ENCODE measurements around the gene PLN. TPM values are rescaled to one million over a fixed set of nuclear protein-coding genes. Genes with fewer than 3 reads are reported as not detected.
A peak's percentile ranks its signal among the peaks of the same experiment; 100 is the strongest.

The PLN gene
- total RNA-seq, 4 donors from 2014 or later: 32.6 to 52.0 (median 47.1) TPM

GRCh38 chr6:118580585-118581419 lies 32.7 kb downstream of the PLN start:
- Histone ChIP-seq H3K4me3 (no peak overlapping the region), H3K27ac (no peak overlapping the region), H3K9me3 (peaks cover 6 to 13% of the 10 kb centered on the region in 2 donors), H3K27me3 (no peaks in the 10 kb centered on the region), H3K4me1 (peaks cover 0 to 7% (median 2%) of the 10 kb centered on the region in 4 donors), H3K36me3 (no peaks in the 10 kb centered on the region)
- TF ChIP-seq CTCF (IDR thresholded peaks at IDR 0.05) (peak; percentile 67 to 76 (median 73)), EP300 (IDR thresholded peaks at IDR 0.05; ENCODE audit: low read depth) (no peak), POLR2AphosphoS5 (IDR thresholded peaks at IDR 0.05) (no peak), POLR2A (IDR thresholded peaks at IDR 0.05) (no peak)
- DNase-seq: no peak
- in situ Hi-C loops (cut with MboI; ENCODE audit: low pct_ligation_motif_present in 1 of 4, low pct_unique_long_range_greater_than_20kb in 1 of 4, low sequenced_read_pairs in 3 of 4) (no loop called here), intact Hi-C loops (cut with DNase I; ENCODE audit: low total_unique reads) (loop anchor here (5.0 kb wide), 1 partner anchor 294 kb away; no protein-coding TSS in a partner anchor)
- 54% methylated on average over 10 of the region's 10 CpGs; no CpG with 5 or more reads in 1 of the 2 donors for WGBS, 2 donors (ENCODE audit: low coverage in 1 of 2)

GRCh38 chr6:118581489-118581959 lies 33.4 kb downstream of the PLN start:
- Histone ChIP-seq H3K4me3 (no peak overlapping the region), H3K27me3 (no peaks in the 10 kb centered on the region), H3K27ac (no peak overlapping the region), H3K36me3 (no peaks in the 10 kb centered on the region), H3K4me1 (peaks cover 0 to 14% (median 4%) of the 10 kb centered on the region in 4 donors), H3K9me3 (peaks cover 6 to 13% of the 10 kb centered on the region in 2 donors)
- 80 to 81% methylated on average over 3 to 5 of the region's 5 CpGs for WGBS, 2 donors (ENCODE audit: low coverage in 1 of 2)
- TF ChIP-seq POLR2A (IDR thresholded peaks at IDR 0.05): no peak
- TF ChIP-seq EP300 (IDR thresholded peaks at IDR 0.05; ENCODE audit: low read depth): no peak
- TF ChIP-seq CTCF (IDR thresholded peaks at IDR 0.05): no peak
- TF ChIP-seq POLR2AphosphoS5 (IDR thresholded peaks at IDR 0.05): no peak
- intact Hi-C loops (cut with DNase I; ENCODE audit: low total_unique reads): loop anchor here (5.0 kb wide), 1 partner anchor 294 kb away; no protein-coding TSS in a partner anchor
- no peak for DNase-seq
- in situ Hi-C loops (cut with MboI; ENCODE audit: low pct_ligation_motif_present in 1 of 4, low pct_unique_long_range_greater_than_20kb in 1 of 4, low sequenced_read_pairs in 3 of 4): no loop called here

- no peaks in the 10 kb centered on the region for H3K9me3 ChIP-seq
- TF ChIP-seq POLR2A (IDR thresholded peaks at IDR 0.05) (no peak), POLR2AphosphoS5 (IDR thresholded peaks at IDR 0.05) (no peak), CTCF (IDR thresholded peaks at IDR 0.05) (no peak), EP300 (IDR thresholded peaks at IDR 0.05; ENCODE audit: low read depth) (no peak)
- in situ Hi-C loops (cut with MboI; ENCODE audit: low pct_ligation_motif_present in 1 of 4, low pct_unique_long_range_greater_than_20kb in 1 of 4, low sequenced_read_pairs in 3 of 4): no loop called here
Observed at GRCh38 chr6:118584911-118585310, 36.8 kb downstream of the PLN start.

GRCh38 chr6:118586746-118587485 lies 38.8 kb downstream of the PLN start:
- Histone ChIP-seq H3K9me3 (no peaks in the 10 kb centered on the region), H3K27me3 (no peaks in the 10 kb centered on the region), H3K4me1 (peaks cover 0 to 17% (median 3%) of the 10 kb centered on the region in 4 donors), H3K27ac (no peak overlapping the region), H3K4me3 (no peak overlapping the region), H3K36me3 (no peaks in the 10 kb centered on the region)
- intact Hi-C loops (cut with DNase I; ENCODE audit: low total_unique reads): no loop called here
- in situ Hi-C loops (cut with MboI; ENCODE audit: low pct_ligation_motif_present in 1 of 4, low pct_unique_long_range_greater_than_20kb in 1 of 4, low sequenced_read_pairs in 3 of 4): no loop called here
- TF ChIP-seq POLR2A (IDR thresholded peaks at IDR 0.05) (no peak), CTCF (IDR thresholded peaks at IDR 0.05) (no peak), EP300 (IDR thresholded peaks at IDR 0.05; ENCODE audit: low read depth) (no peak), POLR2AphosphoS5 (IDR thresholded peaks at IDR 0.05) (no peak)
- WGBS, 2 donors (ENCODE audit: low coverage in 1 of 2): 61 to 74% methylated on average over 3 to 5 of the region's 5 CpGs
- no peak for DNase-seq

More at GRCh38 chr6:118584911-118585310, 36.8 kb downstream of the PLN start:
- Histone ChIP-seq H3K36me3 (no peaks in the 10 kb centered on the region), H3K27ac (no peak overlapping the region), H3K27me3 (no peaks in the 10 kb centered on the region), H3K4me1 (peaks cover 0 to 24% (median 5%) of the 10 kb centered on the region in 4 donors), H3K4me3 (no peak overlapping the region)
- no peak for DNase-seq
- 96 to 97% methylated on average over 4 to 5 of the region's 5 CpGs for WGBS, 2 donors (ENCODE audit: low coverage in 1 of 2)
- intact Hi-C loops (cut with DNase I; ENCODE audit: low total_unique reads): loop anchor here (5.0 kb wide), 1 partner anchor 298 kb away; no protein-coding TSS in a partner anchor
